ENCODE results near the gene RHOT2. TPM values are rescaled to one million over a fixed set of nuclear protein-coding genes. Genes with fewer than 3 reads are reported as not detected.

The RHOT2 gene
- total and polyA plus RNA-seq, 9 of the 15 experiments (the other 6 are each of a cell fraction or from before 2014, with no cell fraction given) = 5.0 to 373 (median 112) TPM

- H3K9ac ChIP-seq (ENCODE audit: insufficient read depth in 1 of 2, low read depth in 2 of 2, low read length in 2 of 2) = peak overlapping the region; percentile 83 to 98
- no peaks in the 10 kb centered on the region for H3K9me3 ChIP-seq (replicated peaks; ENCODE audit: control insufficient read depth, insufficient read depth, low read depth, low read length)
- no peak overlapping the region; the same call in 1 of the 2 replicates for H2AFZ ChIP-seq (ENCODE audit: low read depth, low read length)
- DNase-seq (ENCODE audit: extremely low read depth in 1 of 4, low spot score in 3 of 4) = peak in 1 of 4 experiments; percentile 34
- in situ Hi-C loops (cut with MboI) = no loop called here
- peak overlapping the region; percentile 75 for H3K4me2 ChIP-seq (ENCODE audit: insufficient read depth, low read length)
- intact Hi-C loops (cut with micrococcal nuclease) = loop anchor here (5.0 kb wide), 1 partner anchor 283 kb away; the partner anchor contains the start of gene NME4
- H3K36me3 ChIP-seq (ENCODE audit: control insufficient read depth, insufficient read depth, low read length) = peaks cover 42% of the 10 kb centered on the region
- peak overlapping the region; percentile 98 for H3K4me3 ChIP-seq
- ChIA-PET CTCF (ENCODE audit: low intra/inter-chr PET ratio) (no interaction called here), POLR2A (interaction anchor here (0.5 to 1.8 kb wide), 10 partner anchors 10 to 1118 kb away, joined by 3 to 10 read pairs (median 3); partner anchors contain the start of genes WDR24 and WFIKKN1)
- no peak for ATAC-seq
- H3K79me2 ChIP-seq (ENCODE audit: control insufficient read depth, insufficient read depth, low read length) = peaks cover 41% of the 10 kb centered on the region
- peaks cover 11% of the 10 kb centered on the region for H3K9me1 ChIP-seq (ENCODE audit: control insufficient read depth, insufficient read depth, low read length)
- WGBS (ENCODE audit: insufficient coverage, low coverage, missing lambda C conversion rate) = 3% methylated on average over 19 of the region's 38 CpGs
- FAIRE-seq = no peak
- H3K4me1 ChIP-seq (replicated peaks in 1 of 2; ENCODE audit: control insufficient read depth in 2 of 2, insufficient read depth in 2 of 2, low read length in 2 of 2) = peaks cover 33 to 98% of the 10 kb centered on the region in 2 experiments
- peak overlapping the region; percentile 89 for H3K27ac ChIP-seq (ENCODE audit: extremely low read depth, low read depth, low read length)
- BruUV-seq (replicated peaks) = no TSS peak
- H3K27me3 ChIP-seq (ENCODE audit: control insufficient read depth in 2 of 2, insufficient read depth in 2 of 2, low read length in 2 of 2) = no peaks in the 10 kb centered on the region
- H4K20me1 ChIP-seq (replicated peaks; ENCODE audit: control insufficient read depth, insufficient read depth, low read length) = peaks cover 21% of the 10 kb centered on the region
- no peak for TF ChIP-seq NR2C2 (CRISPR knock-in tag; IDR thresholded peaks at IDR 0.05)
- peak; percentile 9; the same call in 1 of the 2 replicates for TF ChIP-seq NR2C2 (tag; IDR thresholded peaks at IDR 0.05)
- TF ChIP-seq ZFX (CRISPR knock-in tag; IDR thresholded peaks at IDR 0.05) = 0 out of 2 replicates have a peak, but pooled peaks have one; percentile 6
- no peak for TF ChIP-seq TFAP4 (CRISPR knock-in tag; IDR thresholded peaks at IDR 0.05; ENCODE audit: borderline replicate concordance)
- no peak for TF ChIP-seq ZC3H11A (IDR thresholded peaks at IDR 0.05; ENCODE audit: low read depth, low read length)
- 0 out of 2 replicates have a peak, but pooled peaks have one; percentile 6 for TF ChIP-seq POLR2G (IDR thresholded peaks at IDR 0.05; ENCODE audit: low read depth, low read length)
- TF ChIP-seq ZFPM2 (CRISPR knock-in tag; IDR thresholded peaks at IDR 0.05) = no peak
- peak; percentile 9 for TF ChIP-seq RBBP5 (IDR thresholded peaks at IDR 0.05; ENCODE audit: borderline replicate concordance, insufficient read depth, low read length, poor library complexity, severe bottlenecking)
- 0 out of 4 replicates have a peak, but pooled peaks of 1 of the 2 experiments have one; percentile 27 for TF ChIP-seq UBTF (IDR thresholded peaks at IDR 0.05; ENCODE audit: borderline replicate concordance in 1 of 2, low read depth in 2 of 2, low read length in 2 of 2)
- TF ChIP-seq RBFOX2 (IDR thresholded peaks at IDR 0.05; ENCODE audit: low read depth, low read length) = peak; percentile 33
- 0 out of 4 replicates have a peak, but pooled peaks of 1 of the 2 experiments have one; percentile 63 for TF ChIP-seq ZNF639 (CRISPR knock-in tag; conservative IDR thresholded peaks at IDR 0.05 in 1 of 2, IDR thresholded peaks at IDR 0.05 in 1 of 2)
- no peak for TF ChIP-seq EP400 (IDR thresholded peaks at IDR 0.05)
- TF ChIP-seq ILF3 (IDR thresholded peaks at IDR 0.05; ENCODE audit: borderline replicate concordance) = no peak
Observed at GRCh38 chr16:680625-680945, 12.7 kb downstream of the RHOT2 start.

All from K562 (cell line).